Mucosa of stomach (tissue), 1 donor: ENCODE measurements around the gene MARK2.
A peak's percentile ranks its signal among the peaks of the same experiment; 100 is the strongest.

Experiments used
- H3K27me3 ChIP-seq: one replicate; pipeline ENCODE4 v1.7.0; 2013; ENCODE audit warnings: mild to moderate bottlenecking, low read length; ENCODE audit not compliant: control insufficient read depth, insufficient read depth
- H3K36me3 ChIP-seq: one replicate; pipeline ENCODE4 v1.7.0; 2013; ENCODE audit warnings: low read length; ENCODE audit not compliant: control insufficient read depth, insufficient read depth
- H3K4me1 ChIP-seq: one replicate; pipeline ENCODE4 v1.7.0; 2013; ENCODE audit warnings: mild to moderate bottlenecking, low read length; ENCODE audit not compliant: control insufficient read depth, insufficient read depth
- H3K4me3 ChIP-seq: one replicate; pipeline ENCODE4 v1.7.0; 2013; ENCODE audit warnings: low read length
- H3K9ac ChIP-seq: one replicate; pipeline ENCODE4 v1.7.0; 2013; ENCODE audit warnings: mild to moderate bottlenecking, low read length, moderate library complexity
- H3K9me3 ChIP-seq: one replicate; pipeline ENCODE4 v1.7.0; 2013; ENCODE audit warnings: mild to moderate bottlenecking, low read length, moderate library complexity; ENCODE audit not compliant: control insufficient read depth
- donor health status: Pancreatic carcinoma.

The MARK2 gene

DNA sequence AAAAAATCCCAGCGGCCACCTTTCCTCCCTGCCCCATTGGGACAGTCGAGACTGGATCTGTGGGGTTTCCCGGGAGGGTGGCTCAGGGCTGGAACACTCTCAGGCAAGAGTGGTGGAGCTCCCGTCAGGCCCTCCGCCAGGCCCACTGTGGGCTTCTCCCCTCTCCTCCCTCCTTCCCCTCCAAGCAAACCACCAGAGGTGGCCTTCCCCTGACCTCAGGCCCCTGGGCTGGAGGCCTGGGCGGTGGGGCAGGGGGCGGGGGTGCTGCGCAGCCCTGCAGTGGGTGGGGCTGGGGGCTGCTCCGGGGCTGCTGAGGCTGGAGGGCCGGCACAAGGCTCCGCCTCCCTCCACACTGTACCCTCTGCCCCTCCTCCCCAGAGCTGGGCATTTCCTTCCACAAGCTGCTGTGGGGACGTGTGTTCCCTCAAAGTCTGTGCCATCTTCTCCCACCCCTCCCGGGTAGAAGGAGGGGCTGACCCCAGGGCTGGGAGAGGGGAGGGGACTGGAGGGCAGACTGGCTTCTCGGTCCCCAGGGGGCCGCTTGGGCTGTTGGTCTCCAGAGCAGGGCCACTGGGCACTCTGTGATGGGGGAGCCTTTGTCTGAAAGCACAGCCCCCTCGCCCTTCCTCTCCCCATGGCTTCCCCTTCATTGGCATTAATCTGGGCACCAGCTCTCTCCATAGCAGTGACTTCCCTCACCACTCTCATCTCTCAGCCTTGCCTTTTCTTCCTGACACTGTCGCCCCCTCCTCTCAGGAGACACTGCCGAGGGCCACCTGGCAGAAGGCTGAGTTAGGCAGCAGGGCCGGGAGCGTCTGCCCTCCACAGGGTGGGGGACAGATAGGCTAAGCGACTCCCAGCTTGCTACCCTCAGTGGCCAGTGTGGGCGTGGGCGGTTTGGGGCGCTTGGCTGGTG lies 70.9 kb downstream of the MARK2 start:
- peaks cover 13% of the 10 kb centered on the region for H3K36me3 ChIP-seq
- H3K4me3 ChIP-seq, result no peak overlapping the region
- H3K27me3 ChIP-seq, result no peaks in the 10 kb centered on the region
- no peak overlapping the region for H3K9ac ChIP-seq
- no peaks in the 10 kb centered on the region for H3K4me1 ChIP-seq
- H3K9me3 ChIP-seq, result no peaks in the 10 kb centered on the region

DNA sequence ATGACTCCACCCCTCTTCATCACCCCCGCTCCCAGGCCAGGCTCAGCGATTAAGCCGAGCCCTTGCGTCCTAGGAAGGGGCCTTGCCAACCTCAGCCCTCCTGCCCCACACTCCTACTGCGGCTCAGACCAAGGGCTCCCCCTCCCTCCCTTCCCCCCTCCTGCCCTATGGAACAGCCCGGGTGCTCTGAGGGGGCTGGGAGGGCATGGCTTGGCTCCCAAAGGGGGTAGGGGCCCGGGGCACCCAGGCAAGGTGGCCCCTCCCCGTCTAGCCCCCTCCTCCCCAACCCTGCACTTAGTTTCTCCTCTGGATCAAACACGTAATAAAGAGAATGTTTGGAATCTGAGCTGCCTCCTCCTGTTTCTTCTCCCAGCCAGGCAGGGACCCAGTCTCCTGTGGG lies 71.8 kb downstream of the MARK2 start:
- Histone ChIP-seq H3K4me1 (peaks cover under 1% of the 10 kb centered on the region), H3K4me3 (no peak overlapping the region), H3K27me3 (peaks cover 3% of the 10 kb centered on the region), H3K9ac (no peak overlapping the region), H3K36me3 (peaks cover 13% of the 10 kb centered on the region), H3K9me3 (no peaks in the 10 kb centered on the region)

- Histone ChIP-seq H3K9me3 (no peaks in the 10 kb centered on the region), H3K4me3 (no peak overlapping the region), H3K27me3 (peaks cover 8% of the 10 kb centered on the region), H3K36me3 (peaks cover 13% of the 10 kb centered on the region), H3K9ac (no peak overlapping the region), H3K4me1 (peaks cover 8% of the 10 kb centered on the region)
Observed at GRCh38 chr11:63911440-63911839, 72.5 kb downstream of the MARK2 start.

GRCh38 chr11:63911876-63912275 lies 73.0 kb downstream of the MARK2 start:
- peaks cover 11% of the 10 kb centered on the region for H3K4me1 ChIP-seq
- peaks cover 13% of the 10 kb centered on the region for H3K36me3 ChIP-seq
- no peaks in the 10 kb centered on the region for H3K9me3 ChIP-seq
- no peak overlapping the region for H3K4me3 ChIP-seq
- H3K27me3 ChIP-seq, result peaks cover 8% of the 10 kb centered on the region
- H3K9ac ChIP-seq, result no peak overlapping the region

GRCh38 chr11:63912678-63913077 lies 73.8 kb downstream of the MARK2 start:
- Histone ChIP-seq H3K4me1 (peaks cover 16% of the 10 kb centered on the region), H3K36me3 (peaks cover 8% of the 10 kb centered on the region), H3K27me3 (peaks cover 8% of the 10 kb centered on the region), H3K4me3 (no peak overlapping the region), H3K9ac (no peak overlapping the region), H3K9me3 (no peaks in the 10 kb centered on the region)

GRCh38 chr11:63913866-63914830 lies 75.2 kb downstream of the MARK2 start:
- H3K4me1 ChIP-seq, result peaks cover 31% of the 10 kb centered on the region
- H3K4me3 ChIP-seq, result no peak overlapping the region
- H3K9ac ChIP-seq, result no peak overlapping the region

DNA sequence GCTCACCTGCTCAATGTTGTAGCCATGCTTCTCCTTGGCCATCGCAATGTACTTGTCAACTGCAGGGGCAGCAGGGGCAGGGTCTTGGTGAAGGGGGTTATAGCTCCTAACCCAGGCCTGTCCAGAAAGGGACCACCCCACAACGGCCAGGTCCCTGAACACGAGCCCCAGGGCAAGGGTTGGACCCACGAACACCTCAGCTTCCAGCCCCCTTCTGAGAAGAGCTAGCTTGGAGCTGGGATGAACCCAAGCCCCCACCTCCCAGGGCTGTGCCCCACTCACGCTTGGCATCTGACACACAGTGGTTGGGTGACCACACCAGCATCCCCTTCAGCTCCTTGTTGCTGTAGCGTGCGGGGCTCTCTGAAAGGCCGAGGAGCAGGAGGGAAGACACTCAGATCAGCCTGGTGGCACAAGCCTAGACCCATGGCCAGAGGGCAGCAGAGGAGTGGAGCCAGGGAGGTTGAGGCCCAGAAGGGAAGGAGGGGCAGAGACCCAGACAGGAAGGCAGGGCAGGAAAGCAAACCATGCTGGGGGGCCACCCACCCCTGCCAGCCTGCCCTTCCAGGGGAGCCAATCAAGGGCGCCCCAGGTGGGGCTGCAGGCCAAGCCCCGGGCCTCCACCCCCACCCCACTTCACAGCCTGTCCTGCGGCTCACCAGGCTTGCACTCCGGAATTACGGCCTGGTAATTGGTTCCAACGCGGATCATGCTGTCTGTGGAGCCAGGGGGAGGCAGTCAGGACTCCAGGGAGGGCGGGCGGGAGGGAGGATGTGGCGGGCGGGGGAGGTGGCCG lies 76.2 kb downstream of the MARK2 start:
- Histone ChIP-seq H3K4me3 (no peak overlapping the region), H3K9ac (no peak overlapping the region), H3K36me3 (no peaks in the 10 kb centered on the region), H3K9me3 (no peaks in the 10 kb centered on the region), H3K27me3 (peaks cover 8% of the 10 kb centered on the region), H3K4me1 (peaks cover 40% of the 10 kb centered on the region)

More at GRCh38 chr11:63913866-63914830, 75.2 kb downstream of the MARK2 start:
- Histone ChIP-seq H3K36me3 (no peaks in the 10 kb centered on the region), H3K27me3 (peaks cover 8% of the 10 kb centered on the region), H3K9me3 (no peaks in the 10 kb centered on the region)

DNA sequence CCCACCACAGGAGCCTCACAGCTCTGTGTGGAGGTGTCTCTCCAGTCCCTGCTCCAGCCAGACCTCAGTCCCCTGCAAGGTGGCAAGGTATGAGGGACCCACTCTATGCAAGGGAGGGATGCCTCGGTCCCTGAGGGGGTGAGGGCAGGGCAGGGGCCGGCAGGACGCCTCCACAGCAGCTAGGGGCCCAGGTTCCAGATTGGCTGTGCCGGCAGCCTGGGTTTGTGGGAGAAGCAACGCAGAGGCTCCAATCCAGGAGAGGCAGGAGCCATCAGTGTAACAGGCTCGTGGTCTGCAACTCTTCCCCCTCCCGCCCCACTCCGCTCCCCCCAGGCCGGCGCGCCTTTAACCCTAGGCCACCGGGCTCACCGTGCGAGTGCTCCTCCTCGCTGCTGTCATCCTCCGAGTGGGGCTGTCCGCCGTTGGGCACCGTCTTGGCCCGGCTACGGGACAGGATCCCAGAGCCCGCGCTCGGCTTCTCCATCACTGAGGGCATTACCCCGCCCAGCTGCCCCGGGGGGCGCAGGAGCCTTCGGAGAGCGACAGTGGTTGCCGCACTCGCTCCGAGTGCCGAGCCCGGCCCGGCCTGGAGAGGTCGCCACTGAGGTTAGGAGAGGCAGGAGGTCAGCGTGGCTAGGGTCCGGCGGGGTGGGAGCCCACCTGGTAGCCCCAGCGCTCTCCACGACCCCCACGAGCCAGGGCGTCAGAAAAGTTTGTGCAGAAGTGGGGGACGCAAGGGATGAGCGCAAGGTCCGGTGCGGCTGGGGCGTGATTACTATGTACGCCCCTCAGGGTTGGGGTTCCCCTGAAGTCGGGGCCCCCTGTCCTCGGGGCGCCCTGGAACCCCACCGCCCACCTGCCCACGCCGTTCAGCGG lies 77.3 kb downstream of the MARK2 start:
- Histone ChIP-seq H3K4me3 (no peak overlapping the region), H3K27me3 (peaks cover 8% of the 10 kb centered on the region), H3K36me3 (no peaks in the 10 kb centered on the region), H3K9me3 (no peaks in the 10 kb centered on the region), H3K4me1 (peaks cover 48% of the 10 kb centered on the region), H3K9ac (no peak overlapping the region)

GRCh38 chr11:63916837-63917691 lies 78.2 kb downstream of the MARK2 start, which contains the start of gene RCOR2:
Gene RCOR2 (minus strand): TSS chr11:63917164. CDS start chr11:63916456, 708 bp downstream.
- Histone ChIP-seq H3K4me3 (peak within 1 kb of the TSS; percentile 9), H3K4me1 (peaks cover 48% of the 10 kb centered on the region), H3K9ac (peak within 1 kb of the TSS; percentile 53), H3K9me3 (no peaks in the 10 kb centered on the region), H3K27me3 (peaks cover 8% of the 10 kb centered on the region), H3K36me3 (no peaks in the 10 kb centered on the region)
